ENCODE measurements around the gene ZBTB17.

ZBTB17 gene

GRCh38 chr1:15988856-15989736 lies 13.2 kb upstream of the ZBTB17 start:
- TF ChIP-seq TAF1 (IDR thresholded peaks at IDR 0.05; ENCODE audit: borderline replicate concordance, insufficient read depth, low read length) (no peak), SIN3A (IDR thresholded peaks at IDR 0.05; ENCODE audit: borderline replicate concordance, insufficient read depth, low read length) (no peak), REST (IDR thresholded peaks at IDR 0.05; ENCODE audit: insufficient read depth in 1 of 2, low read depth in 2 of 2, low read length in 2 of 2) (no peak), FOXP2 (optimal IDR thresholded peaks at IDR 0.05; ENCODE audit: borderline replicate concordance, extremely low read depth, extremely low read length, insufficient read depth) (no peak), POLR2AphosphoS5 (IDR thresholded peaks at IDR 0.05; ENCODE audit: low read depth, low read length) (no peak)

GRCh38 chr1:15985611-15986297 lies 9.9 kb upstream of the ZBTB17 start:
- TF ChIP-seq REST (IDR thresholded peaks at IDR 0.05; ENCODE audit: insufficient read depth in 1 of 2, low read depth in 2 of 2, low read length in 2 of 2) (no peak), FOXP2 (optimal IDR thresholded peaks at IDR 0.05; ENCODE audit: borderline replicate concordance, extremely low read depth, extremely low read length, insufficient read depth) (no peak), SIN3A (IDR thresholded peaks at IDR 0.05; ENCODE audit: borderline replicate concordance, insufficient read depth, low read length) (no peak), TAF1 (IDR thresholded peaks at IDR 0.05; ENCODE audit: borderline replicate concordance, insufficient read depth, low read length) (no peak), POLR2AphosphoS5 (IDR thresholded peaks at IDR 0.05; ENCODE audit: low read depth, low read length) (no peak)

- no peak for TF ChIP-seq TAF1 (IDR thresholded peaks at IDR 0.05; ENCODE audit: borderline replicate concordance, insufficient read depth, low read length)
- no peak for TF ChIP-seq POLR2AphosphoS5 (IDR thresholded peaks at IDR 0.05; ENCODE audit: low read depth, low read length)
- TF ChIP-seq REST (IDR thresholded peaks at IDR 0.05; ENCODE audit: insufficient read depth in 1 of 2, low read depth in 2 of 2, low read length in 2 of 2), result no peak
- no peak for TF ChIP-seq SIN3A (IDR thresholded peaks at IDR 0.05; ENCODE audit: borderline replicate concordance, insufficient read depth, low read length)
- no peak for TF ChIP-seq FOXP2 (optimal IDR thresholded peaks at IDR 0.05; ENCODE audit: borderline replicate concordance, extremely low read depth, extremely low read length, insufficient read depth)
These were observed 7.4 kb upstream of the ZBTB17 start for GRCh38 chr1:15983275-15983674.

- TF ChIP-seq POLR2AphosphoS5 (IDR thresholded peaks at IDR 0.05; ENCODE audit: low read depth, low read length) (no peak), REST (IDR thresholded peaks at IDR 0.05; ENCODE audit: insufficient read depth in 1 of 2, low read depth in 2 of 2, low read length in 2 of 2) (no peak), FOXP2 (optimal IDR thresholded peaks at IDR 0.05; ENCODE audit: borderline replicate concordance, extremely low read depth, extremely low read length, insufficient read depth) (no peak), SIN3A (IDR thresholded peaks at IDR 0.05; ENCODE audit: borderline replicate concordance, insufficient read depth, low read length) (no peak), TAF1 (IDR thresholded peaks at IDR 0.05; ENCODE audit: borderline replicate concordance, insufficient read depth, low read length) (no peak)
These were observed 5.8 kb upstream of the ZBTB17 start for GRCh38 chr1:15981679-15982078.

Measured in PFSK-1 (cell line).